GM18519 (cell line): Measurements from ENCODE around the gene TPMT.
"Not testable (repeated sequence)": the region's sequence is repeated elsewhere in the genome, so short reads cannot be mapped to it uniquely, and the experiment has no call there.

Experiments used
- ATAC-seq: cut with Tn5 transposase; IDR thresholded peaks from one replicate; pipeline ENCODE4 v1.9.1; 2021; ENCODE audit warnings: mild to moderate bottlenecking, moderate library complexity; ENCODE audit not compliant: unreplicated experiment, low FRiP score

TPMT gene

DNA sequence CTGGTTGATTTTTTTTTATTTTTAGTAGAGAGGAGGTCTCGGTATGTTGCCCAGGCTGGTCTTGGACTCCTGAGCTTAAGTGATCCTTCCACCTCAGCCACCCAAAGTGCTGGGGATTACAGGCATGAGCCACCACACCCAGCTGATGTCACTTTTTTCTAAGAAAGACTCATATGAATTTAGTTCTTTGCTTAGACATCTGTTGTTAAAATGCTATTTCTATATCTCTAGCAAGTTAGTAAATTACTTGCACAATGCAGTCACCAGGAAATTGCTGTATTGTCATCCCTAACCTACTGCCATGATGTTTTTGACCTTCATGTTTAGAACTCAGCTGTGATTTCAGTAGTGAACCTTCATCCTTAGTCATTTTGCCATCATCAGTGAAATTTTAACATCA lies 6.0 kb upstream of the TPMT start:
- ATAC-seq = no peak

DNA sequence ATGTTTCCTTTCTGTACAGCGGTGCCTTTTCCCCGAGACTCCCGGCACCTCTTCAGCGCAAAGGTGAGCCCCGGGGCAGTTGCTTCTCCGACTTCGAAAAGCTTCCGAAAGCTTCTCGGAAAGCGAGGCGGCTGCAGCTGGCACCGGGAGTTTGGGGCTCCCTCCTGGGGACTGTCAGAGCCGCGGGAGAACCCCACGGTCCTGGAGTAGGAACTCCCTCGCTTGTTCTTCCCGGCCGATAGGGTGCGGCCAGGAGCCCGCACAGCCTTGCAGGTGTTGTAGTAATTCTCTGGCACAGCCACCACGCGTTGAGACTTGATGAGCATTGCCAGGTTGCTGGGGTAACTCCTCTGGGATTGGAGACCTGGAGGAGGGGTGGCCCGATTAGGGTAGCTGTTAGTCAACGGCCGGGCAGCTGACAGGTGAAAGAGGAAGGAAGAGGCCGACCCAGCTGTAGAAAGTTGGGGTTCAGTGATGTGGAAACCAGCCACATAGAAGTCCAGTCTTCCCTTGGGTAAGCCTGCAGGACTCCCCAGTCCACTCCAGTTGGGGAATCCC lies 1.1 kb upstream of the TPMT start:
- peak; percentile 21 for ATAC-seq

DNA sequence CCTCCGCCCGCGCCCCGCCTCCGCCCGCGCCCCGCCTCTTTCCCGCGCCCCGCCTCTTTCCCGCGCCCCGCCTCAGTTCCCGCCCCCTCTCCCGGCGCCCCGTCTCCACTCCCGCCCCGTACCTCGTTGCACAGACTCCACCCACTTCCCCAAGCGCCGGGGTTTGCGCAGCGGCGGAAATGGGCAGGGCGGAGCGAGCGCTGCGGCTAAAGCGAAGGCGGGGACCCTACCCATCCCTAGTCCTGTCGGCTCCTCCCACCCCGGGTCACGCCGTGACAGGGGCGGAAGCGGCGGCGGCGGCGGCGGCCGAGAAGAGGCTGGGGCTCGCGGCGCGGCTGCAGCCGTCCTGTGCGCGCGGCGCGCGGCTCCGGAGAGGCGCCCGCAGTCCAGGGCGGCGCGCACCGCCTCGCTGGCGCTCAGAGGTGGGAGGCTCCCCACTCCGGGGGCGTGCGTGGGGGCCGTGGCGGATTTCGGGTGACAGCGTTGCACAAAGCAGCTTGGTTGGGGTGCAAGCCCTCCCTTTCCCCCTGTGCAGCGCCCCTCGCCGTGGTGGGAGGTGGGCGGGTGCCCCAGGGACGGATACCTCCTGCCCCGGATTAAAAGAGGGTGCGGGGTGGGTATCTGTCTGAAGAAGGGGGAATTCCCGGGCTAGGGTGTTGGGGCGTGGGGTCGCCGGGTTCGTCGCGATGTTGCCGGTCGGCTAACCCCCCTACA lies 430 bp upstream of the TPMT start, which contains the start of gene KDM1B:
Gene KDM1B, plus strand, starts transcription at position 273 of the 714 bp plus-strand sequence. CDS start 4,474 bp downstream, outside the sequence.
- peak; percentile 83 for ATAC-seq

DNA sequence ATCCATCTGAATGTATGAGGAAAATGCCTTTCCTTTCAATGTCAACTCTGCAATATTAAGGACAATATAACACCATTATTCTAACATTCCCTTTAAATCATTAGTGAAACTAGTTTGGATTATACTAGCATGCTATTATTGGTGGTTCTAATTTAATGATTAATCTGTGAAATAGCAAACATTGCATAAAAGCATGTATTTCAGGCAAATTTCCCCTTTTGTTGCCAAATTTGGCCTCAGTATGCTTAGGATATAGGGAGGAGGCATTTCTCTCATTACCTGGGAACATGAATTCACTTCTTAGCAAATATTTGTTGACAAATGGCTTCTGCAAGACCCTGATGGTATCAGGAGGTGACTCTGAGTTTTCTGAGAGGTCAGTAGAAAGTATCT lies 1.6 kb downstream of the TPMT start:
- no peak for ATAC-seq

DNA sequence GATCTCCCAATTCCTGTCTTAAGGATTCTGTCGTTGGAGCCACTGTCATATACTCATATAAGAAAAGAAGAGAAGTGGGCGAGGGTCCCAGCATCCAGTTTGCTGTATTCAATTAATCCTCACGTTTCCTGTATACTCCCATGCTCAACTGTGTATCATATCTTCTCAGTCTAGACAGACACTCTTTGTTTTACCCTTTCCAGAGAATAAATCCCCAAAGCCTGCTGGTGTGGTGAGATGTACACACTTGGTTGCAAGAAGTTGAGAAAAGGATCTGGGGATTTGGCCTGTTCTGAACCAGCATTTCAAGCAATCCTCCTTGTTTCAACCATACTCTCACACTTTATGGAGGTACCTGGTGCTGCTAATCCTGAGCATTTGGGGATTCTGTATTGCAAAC lies 3.1 kb downstream of the TPMT start:
- no peak for ATAC-seq

DNA sequence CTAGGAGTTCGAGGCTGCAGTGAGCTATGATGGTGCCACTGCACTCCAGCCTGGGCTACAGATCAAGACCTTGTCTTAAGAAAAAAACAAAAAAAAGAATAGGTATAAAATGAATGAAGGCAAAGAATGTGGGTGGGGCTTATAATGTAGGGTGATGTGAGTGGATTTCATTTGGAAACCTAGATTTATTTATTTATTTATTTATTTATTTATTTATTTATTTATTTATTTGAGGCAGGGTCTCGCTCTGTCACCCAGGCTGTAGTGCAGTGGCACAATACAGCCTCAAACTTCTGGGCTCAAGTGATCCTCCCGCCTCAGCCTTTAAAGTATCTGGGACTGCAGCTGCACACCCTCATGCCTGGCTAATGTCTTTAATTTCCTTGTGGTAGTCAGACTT lies 3.5 kb downstream of the TPMT start:
- ATAC-seq = not testable (repeated sequence)

DNA sequence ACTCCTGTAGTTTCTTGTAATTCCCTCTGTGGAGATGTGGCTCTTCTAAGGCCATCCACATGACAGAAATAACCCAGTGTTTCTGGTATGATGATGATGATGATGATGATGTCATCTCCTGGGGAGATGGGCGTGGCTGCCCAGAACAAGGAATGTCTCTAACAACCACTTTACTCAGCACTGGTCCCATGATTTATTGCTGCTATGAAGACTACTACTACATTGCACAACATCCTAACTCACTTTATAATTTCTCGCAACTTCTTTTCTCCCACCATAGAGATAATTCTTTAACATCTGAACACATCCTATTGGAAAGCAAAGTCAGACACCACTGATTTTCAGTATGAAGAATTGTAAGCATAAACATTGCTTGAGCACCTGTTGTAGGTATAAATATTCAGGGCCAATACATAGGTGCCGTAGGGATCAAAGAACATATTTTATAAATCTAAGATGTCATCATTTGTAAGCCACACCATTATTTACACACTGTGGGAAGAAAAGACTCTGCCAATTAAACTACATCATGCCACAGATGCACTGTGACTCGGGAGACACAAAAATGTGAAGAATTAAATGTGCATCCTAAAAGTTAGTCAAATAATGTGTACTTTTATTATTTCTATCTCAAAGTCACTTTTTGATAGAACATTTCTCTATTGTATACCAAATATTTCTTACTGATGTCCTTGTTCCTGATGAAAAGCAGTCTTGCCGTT lies 6.4 kb downstream of the TPMT start:
- ATAC-seq = no peak

DNA sequence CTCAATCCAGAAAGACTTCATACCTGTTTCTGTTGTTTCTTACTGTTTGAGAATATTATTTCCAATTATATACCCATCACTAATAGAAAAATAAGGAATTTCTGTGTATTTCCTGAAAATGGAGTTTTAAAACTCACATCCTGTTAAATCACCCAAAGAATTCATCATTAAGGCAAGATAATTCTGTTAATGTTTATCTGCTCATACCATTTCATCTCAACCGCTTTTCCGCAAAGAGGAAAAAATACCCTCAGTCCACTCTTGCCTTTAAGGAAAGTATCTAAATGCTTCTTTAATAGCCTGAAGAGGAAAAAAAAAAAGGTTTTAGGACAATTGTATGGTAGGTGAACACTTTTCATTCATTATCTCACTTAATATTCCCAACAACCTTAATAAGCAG lies 7.3 kb downstream of the TPMT start:
- no peak for ATAC-seq

DNA sequence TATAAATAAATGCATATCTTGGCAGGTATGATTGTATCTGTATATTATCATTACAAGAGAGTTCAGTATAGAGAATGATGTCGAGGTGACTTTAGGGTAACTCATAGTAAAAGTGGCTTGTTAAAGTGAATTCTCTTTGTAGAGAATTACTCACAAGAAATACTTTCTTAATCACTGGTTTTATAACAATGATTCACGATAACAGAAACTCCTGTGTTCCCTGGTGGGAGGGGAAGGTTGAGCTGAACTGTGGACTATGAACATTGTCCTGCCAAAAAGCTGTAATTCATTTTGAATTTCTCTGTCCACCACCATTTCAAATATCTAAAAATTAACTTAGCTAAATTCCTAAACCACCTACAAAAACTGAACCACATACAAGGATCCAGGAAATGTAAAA lies 7.7 kb downstream of the TPMT start:
- no peak for ATAC-seq

DNA sequence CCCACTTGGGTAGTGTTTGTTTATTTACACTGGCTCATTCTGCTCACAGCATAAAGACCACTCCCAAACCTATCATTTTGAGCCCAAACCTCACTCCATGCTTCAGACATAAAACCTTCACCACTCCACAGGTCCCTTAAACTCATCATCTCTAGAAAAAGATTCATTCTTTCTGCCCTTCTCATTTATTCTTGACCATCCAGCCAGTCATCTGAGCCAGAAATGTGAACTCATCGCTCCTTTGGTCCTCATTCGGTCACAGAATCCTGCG lies 12.4 kb downstream of the TPMT start:
- ATAC-seq = no peak

DNA sequence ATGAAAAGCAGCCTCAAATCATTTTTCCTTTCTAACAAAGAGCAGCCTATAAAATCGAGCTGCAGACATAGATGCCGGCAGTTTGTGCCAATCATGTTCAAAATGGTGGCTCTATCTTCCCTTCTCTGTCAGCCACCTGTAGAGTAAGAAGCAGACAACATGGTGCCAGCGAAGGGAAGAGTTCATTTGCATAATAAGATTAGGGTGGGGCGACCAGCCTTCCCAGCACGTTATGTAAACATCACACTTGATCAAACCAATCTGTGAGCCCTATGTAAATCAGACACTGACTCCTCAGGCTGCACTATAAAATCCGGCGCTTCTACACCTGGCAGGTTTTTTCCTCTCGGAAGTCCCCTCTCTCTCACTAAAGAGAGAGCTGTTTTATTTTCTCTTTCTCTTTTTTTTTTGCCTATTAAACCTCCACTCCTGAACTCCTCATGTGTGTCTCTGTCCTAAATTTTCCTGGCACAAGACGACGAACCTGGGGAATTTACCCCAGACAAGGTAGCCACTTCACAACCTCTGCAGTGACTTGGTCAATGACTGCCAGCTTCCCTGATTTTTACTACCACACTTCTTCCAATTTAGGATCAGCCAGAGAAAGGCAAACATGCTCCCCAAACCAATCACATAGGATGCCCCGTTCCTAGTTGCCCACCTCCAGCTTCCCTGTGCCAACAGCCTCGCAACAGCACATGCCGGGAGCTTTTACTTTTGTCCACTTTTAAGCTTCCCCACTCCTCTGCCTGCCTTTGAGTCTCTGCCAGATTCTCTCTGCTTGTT lies 12.9 kb downstream of the TPMT start:
- no peak for ATAC-seq

DNA sequence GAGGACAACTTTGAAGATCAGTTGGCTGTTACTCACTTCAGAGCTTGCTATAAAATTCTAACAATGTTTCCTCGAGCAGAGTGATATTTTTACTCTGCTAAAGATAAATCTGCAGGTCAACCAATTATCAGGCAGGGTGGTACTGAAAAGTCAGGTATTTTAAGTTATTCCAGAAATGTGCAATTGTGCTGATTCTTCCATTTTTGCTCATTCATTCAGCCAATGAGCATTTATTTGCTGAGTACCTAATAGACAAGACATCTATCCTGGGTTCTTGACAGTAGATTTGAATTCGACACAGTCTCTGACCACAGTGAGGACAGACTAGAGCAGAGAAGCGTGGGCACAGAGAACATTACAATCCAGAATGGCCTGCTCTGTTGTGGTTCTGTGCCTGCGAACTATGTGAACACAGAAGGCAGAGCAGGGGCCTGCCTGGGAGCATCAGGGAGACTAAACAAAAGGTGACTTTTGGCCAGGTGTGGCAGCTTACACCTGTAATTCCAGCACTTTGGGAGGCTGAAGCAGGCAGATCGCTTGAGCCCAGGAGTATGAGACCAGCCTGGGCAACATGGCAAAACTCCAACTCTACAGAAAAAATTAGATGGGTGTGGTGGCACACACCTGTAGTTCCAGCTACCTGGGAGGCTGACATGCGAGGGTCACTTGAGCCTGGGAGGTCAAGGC lies 14.8 kb downstream of the TPMT start:
- no peak for ATAC-seq

DNA sequence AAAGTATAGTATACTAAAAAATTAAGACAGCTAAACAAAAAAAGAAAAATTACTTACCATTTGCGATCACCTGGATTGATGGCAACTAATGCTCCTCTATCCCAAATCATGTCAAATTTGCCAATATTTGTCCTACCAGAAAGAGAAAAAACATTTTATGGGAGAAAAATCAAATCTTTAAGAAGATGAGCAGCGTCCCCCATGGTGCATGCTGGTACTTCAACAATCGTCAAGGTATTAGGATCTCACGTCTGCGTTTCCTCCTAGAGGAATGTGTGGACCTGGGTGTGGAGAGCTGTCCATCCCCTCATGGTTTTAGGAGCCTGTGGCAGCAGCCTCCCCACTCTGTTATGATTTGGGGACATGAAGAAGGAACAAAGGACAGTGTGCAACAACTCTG lies 16.0 kb downstream of the TPMT start:
- ATAC-seq = no peak

DNA sequence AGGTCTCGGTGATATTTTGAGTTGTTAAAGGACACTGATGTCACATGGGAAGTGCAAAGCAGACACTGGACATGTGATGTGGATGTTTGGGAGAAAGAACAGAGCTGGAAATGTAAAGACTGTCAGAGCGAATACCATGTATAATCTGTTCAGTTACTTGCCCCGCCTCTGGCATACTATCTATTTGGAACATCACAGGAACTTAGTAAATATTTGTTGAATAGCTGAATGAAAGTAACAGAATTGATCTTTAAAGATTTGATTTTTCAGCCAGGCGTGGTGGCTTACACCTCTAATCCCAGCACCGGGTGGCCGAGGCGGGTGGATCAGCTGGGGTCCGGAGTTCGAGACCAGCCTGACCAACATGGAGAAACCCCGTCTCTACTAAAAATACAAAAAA lies 18.6 kb downstream of the TPMT start:
- no peak for ATAC-seq

DNA sequence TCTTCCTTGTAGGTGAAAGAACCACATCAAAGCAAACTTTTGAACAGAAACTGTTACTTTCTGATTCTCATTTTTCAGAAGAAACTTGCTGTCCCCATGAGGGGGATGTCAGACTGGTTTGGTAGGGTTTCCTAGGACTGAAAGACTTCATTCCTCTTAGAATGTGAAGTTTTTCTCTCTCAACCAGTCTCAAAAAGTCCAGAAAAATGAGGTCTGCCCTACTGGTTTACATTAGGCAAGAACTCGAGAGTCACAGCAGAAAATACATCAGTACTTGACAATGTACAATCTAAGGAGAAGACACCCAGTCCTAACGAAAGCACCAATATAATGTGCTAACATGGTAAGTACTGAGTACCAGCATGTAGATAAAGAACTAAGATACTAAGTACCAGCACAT lies 19.7 kb downstream of the TPMT start:
- no peak for ATAC-seq

DNA sequence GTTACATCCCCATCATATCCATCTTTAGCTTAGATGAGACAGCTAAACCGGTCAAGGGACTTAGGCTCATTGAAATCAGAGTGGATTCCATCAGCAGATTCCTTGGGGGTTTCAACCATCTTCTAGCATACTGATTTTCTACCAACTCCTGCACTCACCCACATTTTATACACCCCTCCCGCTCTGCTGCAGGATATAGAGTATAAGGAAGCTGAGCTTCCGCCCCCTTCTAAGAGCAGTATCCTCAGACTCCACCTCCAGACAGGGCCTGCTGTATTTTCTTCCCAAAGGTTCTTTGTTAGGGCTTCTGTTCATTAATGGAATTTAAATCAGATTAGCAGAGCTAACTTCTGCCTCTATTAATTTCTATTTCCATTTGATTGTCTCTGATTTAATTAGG lies 22.5 kb downstream of the TPMT start:
- ATAC-seq = no peak

DNA sequence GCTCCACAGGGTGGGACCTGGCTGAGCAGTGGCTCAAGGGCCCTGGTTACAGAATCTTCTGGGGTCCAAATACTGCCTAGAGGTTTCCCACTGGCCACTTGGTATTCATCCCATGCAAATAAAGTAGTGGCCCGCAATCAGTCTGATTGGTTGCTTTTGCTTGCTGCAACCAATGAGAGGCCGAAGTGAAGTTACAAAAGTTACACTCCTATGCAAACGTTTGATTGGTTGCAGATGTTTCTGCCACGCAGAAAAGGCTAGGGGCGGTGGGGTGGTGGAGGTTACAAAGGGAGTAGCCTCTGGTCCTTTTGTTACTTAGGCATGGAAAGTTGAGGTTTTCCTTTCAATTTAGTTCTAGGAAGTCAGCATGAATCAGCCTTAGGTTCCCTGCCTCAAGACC lies 28.8 kb downstream of the TPMT start:
- ATAC-seq = no peak

DNA sequence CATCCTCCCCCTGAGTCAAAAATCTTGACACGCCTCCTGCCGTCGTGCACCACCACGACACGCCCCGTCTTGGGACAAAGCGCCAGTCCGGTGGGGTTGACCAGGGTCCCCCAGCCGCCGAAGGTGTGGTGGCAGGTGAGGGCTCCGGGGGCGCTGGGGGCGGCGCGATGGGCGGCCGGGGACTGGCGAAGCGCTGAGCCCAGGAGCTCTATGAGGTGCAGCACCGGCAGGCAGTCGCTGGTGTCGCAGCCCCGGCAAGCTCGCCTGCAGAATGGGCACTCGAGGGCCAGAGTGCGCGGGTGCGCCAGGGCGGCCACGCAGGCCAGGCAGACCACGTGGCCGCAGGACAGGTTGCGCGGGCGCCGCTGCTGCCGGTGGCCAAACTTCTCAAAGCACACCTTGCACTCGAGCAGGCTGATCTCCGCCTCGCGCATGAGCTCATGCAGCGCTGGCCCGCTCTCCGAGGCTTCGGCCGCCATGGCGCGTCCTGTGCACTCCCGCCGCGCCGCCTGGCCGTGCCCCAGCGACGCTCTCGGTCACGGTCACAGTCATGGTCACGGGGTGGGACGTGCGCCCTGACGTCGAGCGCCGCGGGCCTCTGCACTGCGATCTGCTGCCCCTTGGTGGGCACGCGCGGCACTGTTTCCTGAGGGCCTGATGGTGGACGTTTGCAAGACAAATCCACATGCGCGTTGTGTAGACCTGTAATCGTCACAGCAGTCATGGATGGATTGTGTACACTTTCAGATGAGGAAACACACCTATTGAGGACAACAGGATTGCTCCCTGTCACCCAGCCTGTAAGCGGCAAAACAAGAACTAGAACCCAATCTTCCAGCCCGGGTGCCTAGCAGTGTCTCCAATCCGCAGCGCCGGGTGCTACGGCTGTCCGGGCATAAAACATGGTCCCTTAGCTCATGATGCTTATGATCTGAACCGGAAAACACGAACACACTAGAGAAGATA lies 32.5 kb downstream of the TPMT start, which contains the start of gene NHLRC1:
Gene NHLRC1, minus strand, starts transcription at position 550 of the 966 bp plus-strand sequence. Its CDS starts 71 bp downstream, at position 479.
- ATAC-seq = peak; percentile 97

DNA sequence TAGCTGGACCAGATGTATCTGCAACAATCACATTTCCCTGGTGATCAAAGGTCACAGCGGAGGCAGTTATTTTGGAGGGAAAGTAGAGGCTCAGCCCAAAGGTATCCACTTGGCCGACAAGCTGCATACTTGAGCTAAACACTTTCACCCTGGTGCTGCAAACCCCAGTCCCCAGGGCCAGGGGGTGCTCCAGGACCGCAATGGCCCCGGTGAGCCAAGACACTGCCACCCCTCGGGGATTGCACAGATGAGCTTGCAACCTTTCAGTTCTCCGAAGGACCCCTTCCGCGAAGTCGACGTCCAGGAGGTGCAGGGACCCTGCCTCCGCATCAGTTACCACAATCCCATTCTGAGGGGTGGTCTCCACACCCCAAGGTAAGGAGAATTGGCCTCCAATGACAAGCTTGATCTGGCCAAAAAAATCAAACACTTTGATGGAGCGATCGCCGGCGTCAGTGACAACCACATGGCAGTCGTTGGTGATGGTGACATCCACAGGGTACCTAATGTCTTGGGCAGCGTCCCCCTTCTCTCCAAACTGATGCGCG lies 33.2 kb downstream of the TPMT start:
- ATAC-seq = no peak
